ENCODE data around the gene MRS2. TPM values are rescaled to one million over a fixed set of nuclear protein-coding genes. Genes with fewer than 3 reads are reported as not detected.

Gene MRS2
- polyA plus RNA-seq, 2 of the 4 experiments (the other 2 are of a cell fraction), result 21.8 to 24.8 TPM

DNA sequence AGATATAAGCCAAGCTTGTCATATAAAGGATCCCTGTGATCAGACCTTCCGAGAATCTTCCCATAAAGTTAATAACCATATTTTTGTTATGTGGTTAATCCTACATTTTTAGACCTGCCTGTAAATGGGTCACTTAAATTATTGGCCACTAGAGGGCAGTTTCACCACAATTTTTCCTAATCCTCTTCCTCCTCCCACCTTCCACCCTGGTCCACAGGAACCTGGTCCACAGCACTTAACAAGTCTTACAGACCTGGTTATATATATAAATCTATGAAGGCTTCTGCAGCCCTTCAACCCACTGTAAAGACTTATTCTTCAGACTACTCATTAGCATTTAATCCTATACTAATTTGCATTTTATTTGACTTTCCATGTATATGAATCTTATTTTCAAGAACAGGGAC is 28.3 kb downstream of the MRS2 start:
- DNase-seq (ENCODE audit: low read depth in 1 of 2, low spot score in 1 of 2) (peak; percentile 33 to 57), FAIRE-seq (no peak), ATAC-seq (peak; percentile 66 to 78; a peak in 4 of 6 replicates)
- WGBS (ENCODE audit: missing lambda C conversion rate), result 31% methylated on average over 1 of the region's 1 CpG
- Histone ChIP-seq H3K27ac (no peak overlapping the region), H3K4me1 (peaks cover 14% of the 10 kb centered on the region), H3K4me2 (no peak overlapping the region), H3K4me3 (no peak overlapping the region), H3K9me3 (no peaks in the 10 kb centered on the region)
- TF ChIP-seq NFE2L2 (conservative IDR thresholded peaks at IDR 0.05; ENCODE audit: low read length) (no peak), RAD21 (conservative IDR thresholded peaks at IDR 0.05 in 1 of 2, IDR thresholded peaks at IDR 0.05 in 1 of 2) (peak; percentile 28 to 52; a peak in 3 of 5 replicates), FOSL2 (IDR thresholded peaks at IDR 0.05) (no peak), FOSL2 (CRISPR knock-in tag; IDR thresholded peaks at IDR 0.05) (no peak), JUN (IDR thresholded peaks at IDR 0.05) (no peak), RARB (CRISPR knock-in tag; IDR thresholded peaks at IDR 0.05) (no peak), BHLHE40 (IDR thresholded peaks at IDR 0.05; ENCODE audit: low read depth, low read length) (no peak)
- TF ChIP-seq, protein P1, sequence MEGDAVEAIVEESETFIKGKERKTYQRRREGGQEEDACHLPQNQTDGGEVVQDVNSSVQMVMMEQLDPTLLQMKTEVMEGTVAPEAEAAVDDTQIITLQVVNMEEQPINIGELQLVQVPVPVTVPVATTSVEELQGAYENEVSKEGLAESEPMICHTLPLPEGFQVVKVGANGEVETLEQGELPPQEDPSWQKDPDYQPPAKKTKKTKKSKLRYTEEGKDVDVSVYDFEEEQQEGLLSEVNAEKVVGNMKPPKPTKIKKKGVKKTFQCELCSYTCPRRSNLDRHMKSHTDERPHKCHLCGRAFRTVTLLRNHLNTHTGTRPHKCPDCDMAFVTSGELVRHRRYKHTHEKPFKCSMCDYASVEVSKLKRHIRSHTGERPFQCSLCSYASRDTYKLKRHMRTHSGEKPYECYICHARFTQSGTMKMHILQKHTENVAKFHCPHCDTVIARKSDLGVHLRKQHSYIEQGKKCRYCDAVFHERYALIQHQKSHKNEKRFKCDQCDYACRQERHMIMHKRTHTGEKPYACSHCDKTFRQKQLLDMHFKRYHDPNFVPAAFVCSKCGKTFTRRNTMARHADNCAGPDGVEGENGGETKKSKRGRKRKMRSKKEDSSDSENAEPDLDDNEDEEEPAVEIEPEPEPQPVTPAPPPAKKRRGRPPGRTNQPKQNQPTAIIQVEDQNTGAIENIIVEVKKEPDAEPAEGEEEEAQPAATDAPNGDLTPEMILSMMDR (IDR thresholded peaks at IDR 0.05), result peak; percentile 49
- CTCF ChIA-PET, result interaction anchor here (1.0 to 1.3 kb wide), 2 partner anchors 12 to 64 kb away, joined by 3 read pairs; partner anchors contain the start of gene ALDH5A1
- POLR2A ChIA-PET, result no interaction called here

DNA sequence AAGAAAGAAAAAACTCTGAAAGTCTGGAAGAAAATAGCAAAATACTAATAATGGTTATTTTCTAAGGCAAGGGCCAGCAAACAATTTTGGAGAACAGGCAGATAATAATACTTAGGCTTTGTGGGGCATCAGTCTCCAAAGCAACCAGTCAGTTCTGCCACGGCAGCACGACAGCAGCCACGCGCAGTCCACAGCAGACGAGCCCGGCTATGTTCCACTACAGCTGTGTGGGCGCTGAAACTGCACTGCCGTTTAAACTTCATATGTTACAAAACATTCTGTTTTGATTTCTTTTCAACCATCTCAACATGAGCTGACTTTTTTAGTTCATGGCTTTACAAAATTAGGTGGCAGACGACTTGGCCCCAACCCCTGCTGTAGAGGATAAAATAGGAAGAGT is 29.9 kb downstream of the MRS2 start:
- H3K9me3 ChIP-seq, result no peaks in the 10 kb centered on the region
- 83% methylated on average over 9 of the region's 9 CpGs for WGBS (ENCODE audit: missing lambda C conversion rate)
- H3K4me3 ChIP-seq, result no peak overlapping the region
- POLR2A ChIA-PET, result no interaction called here
- H3K27ac ChIP-seq, result no peak overlapping the region
- CTCF ChIA-PET, result no interaction called here
- H3K4me1 ChIP-seq, result peaks cover 14% of the 10 kb centered on the region
- H3K4me2 ChIP-seq, result no peak overlapping the region
- ATAC-seq, result no peak
- TF ChIP-seq SMC3 (IDR thresholded peaks at IDR 0.05), result no peak
- FAIRE-seq, result no peak
- DNase-seq (ENCODE audit: low read depth in 1 of 2, low spot score in 1 of 2), result no peak

DNA sequence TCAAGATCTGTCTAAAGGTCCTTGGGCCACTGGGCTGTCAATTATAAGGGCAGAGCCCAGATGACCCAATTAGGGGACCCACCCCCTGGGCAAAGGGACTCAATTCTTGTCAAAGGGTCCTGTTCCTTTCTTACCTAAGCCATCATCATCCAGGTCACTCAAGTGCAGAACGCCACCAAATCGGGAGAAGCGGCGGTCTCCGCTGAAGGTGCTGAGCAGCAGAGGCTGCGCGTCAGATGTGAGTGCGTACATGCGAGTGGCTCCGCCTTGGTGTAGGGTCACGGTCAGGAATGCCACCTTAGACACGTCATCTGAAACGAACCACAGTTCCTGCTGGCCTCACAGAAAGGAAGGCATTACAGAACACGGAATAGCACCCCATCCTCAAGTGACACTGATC is 34.2 kb downstream of the MRS2 start:
- FAIRE-seq, result no peak
- CTCF ChIA-PET, result no interaction called here
- no peaks in the 10 kb centered on the region for H3K4me1 ChIP-seq
- WGBS (ENCODE audit: missing lambda C conversion rate), result 91% methylated on average over 10 of the region's 14 CpGs
- no peak for DNase-seq (ENCODE audit: low read depth in 1 of 2, low spot score in 1 of 2)
- H3K27ac ChIP-seq, result no peak overlapping the region
- no peaks in the 10 kb centered on the region for H3K9me3 ChIP-seq
- ATAC-seq, result no peak
- POLR2A ChIA-PET, result no interaction called here
- no peak for TF ChIP-seq HDAC2 (IDR thresholded peaks at IDR 0.05)
- TF ChIP-seq HOXB5 (CRISPR knock-in tag; IDR thresholded peaks at IDR 0.05), result no peak
- TF ChIP-seq HOXA7 (CRISPR knock-in tag; IDR thresholded peaks at IDR 0.05), result no peak
- TF ChIP-seq EP300 (IDR thresholded peaks at IDR 0.05), result no peak
- TF ChIP-seq SREBF2 (IDR thresholded peaks at IDR 0.05), result no peak
- TF ChIP-seq, protein P2, sequence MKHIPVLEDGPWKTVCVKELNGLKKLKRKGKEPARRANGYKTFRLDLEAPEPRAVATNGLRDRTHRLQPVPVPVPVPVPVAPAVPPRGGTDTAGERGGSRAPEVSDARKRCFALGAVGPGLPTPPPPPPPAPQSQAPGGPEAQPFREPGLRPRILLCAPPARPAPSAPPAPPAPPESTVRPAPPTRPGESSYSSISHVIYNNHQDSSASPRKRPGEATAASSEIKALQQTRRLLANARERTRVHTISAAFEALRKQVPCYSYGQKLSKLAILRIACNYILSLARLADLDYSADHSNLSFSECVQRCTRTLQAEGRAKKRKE (CRISPR knock-in tag; IDR thresholded peaks at IDR 0.05; ENCODE audit: low read depth), result no peak
- TF ChIP-seq NPAS2 (CRISPR knock-in tag; IDR thresholded peaks at IDR 0.05; ENCODE audit: borderline replicate concordance), result no peak
- no peak for TF ChIP-seq PHF8 (IDR thresholded peaks at IDR 0.05; ENCODE audit: borderline replicate concordance, low read depth)
- TF ChIP-seq FOSL2 (IDR thresholded peaks at IDR 0.05), result no peak
- TF ChIP-seq FOSL2 (CRISPR knock-in tag; IDR thresholded peaks at IDR 0.05), result no peak
- H3K4me2 ChIP-seq, result no peak overlapping the region
- no peak overlapping the region for H3K4me3 ChIP-seq

DNA sequence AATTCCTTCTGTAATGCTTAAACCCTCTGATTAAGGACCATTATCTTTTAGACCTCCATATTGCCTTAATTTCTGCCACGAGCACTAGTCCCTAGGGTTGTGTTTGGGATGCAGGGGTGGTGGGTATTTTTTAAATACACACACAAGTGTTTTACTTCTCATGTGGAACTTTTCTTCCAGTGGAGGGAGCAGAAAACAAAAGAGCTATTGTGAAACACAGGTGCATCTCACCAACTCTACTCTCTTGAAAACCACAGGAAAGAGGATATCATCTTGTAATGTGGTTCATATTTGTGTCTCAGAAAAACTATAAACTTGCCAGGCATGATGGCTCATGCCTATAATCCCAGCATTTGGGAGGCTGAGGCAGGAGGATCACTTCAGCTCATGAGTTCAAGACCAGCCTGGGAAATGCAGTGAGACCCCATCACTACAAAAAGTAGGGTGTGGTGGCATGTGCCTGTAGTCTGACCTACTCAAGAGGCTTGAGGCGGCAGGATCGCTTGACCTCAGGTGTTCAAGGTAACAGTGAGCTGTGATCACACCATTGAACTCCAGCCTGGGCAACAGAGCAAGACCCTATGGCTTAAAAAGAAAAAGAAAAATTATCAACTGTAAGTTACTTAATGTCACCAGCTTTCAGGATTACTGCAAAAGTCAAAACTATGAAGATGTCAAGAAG is 37.3 kb downstream of the MRS2 start:
- ATAC-seq (no peak), DNase-seq (ENCODE audit: low read depth in 1 of 2, low spot score in 1 of 2) (no peak), FAIRE-seq (no peak)
- ChIA-PET CTCF (no interaction called here), POLR2A (no interaction called here)
- Histone ChIP-seq H3K4me1 (no peaks in the 10 kb centered on the region), H3K27ac (no peak overlapping the region), H3K4me3 (no peak overlapping the region), H3K4me2 (no peak overlapping the region), H3K9me3 (no peaks in the 10 kb centered on the region)
- TF ChIP-seq TP53 (CRISPR knock-in tag; IDR thresholded peaks at IDR 0.05) (no peak), BHLHE40 (IDR thresholded peaks at IDR 0.05; ENCODE audit: low read depth, low read length) (no peak), JUN (IDR thresholded peaks at IDR 0.05) (no peak), ZFP36 (IDR thresholded peaks at IDR 0.05; ENCODE audit: borderline replicate concordance, partially characterized antibody) (no peak), CHD4 (IDR thresholded peaks at IDR 0.05; ENCODE audit: borderline replicate concordance) (no peak), JUNB (IDR thresholded peaks at IDR 0.05) (no peak), CEBPB (IDR thresholded peaks at IDR 0.05) (no peak), MAFK (IDR thresholded peaks at IDR 0.05; ENCODE audit: partially characterized antibody) (no peak), NR3C1 (IDR thresholded peaks at IDR 0.05) (no peak), SMC3 (IDR thresholded peaks at IDR 0.05) (no peak), ZC3H11A (IDR thresholded peaks at IDR 0.05) (no peak), POLR2A (IDR thresholded peaks at IDR 0.05; ENCODE audit: low read length) (no peak), EHMT2 (IDR thresholded peaks at IDR 0.05; ENCODE audit: low read depth) (no peak), MYC (IDR thresholded peaks at IDR 0.05; ENCODE audit: borderline replicate concordance, low read length) (no peak)
- 97% methylated on average over 3 of the region's 3 CpGs for WGBS (ENCODE audit: missing lambda C conversion rate)

Data from A549 (cell line).